ENCODE measurements around the gene UGT1A10. TPM values are rescaled to one million over a fixed set of nuclear protein-coding genes. Genes with fewer than 3 reads are reported as not detected.

Gene UGT1A10
- total RNA-seq, 4 donors from 2014 or later = 0.36 TPM; not detected in 3

DNA sequence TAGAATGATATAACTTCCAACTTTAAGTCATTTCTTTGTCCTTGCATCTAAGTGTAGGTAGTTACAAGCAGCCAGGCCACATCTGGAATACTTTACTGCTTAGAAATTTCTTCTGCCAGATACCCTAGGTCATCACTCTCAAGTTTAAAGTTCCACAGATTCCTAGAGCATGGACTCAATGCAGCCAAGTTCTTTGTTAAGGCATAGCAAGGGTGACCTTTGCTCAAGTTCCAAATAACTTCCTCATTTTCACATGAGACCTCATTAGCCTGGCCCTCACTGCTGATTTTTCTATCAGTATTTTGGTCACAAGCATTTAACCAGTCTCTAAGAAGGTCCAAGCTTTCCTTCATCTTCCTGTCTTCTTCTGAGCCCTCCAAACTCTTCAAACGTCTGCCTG is 27.7 kb downstream of the UGT1A10 start:
- no peak for DNase-seq (ENCODE audit: low spot score in 2 of 2)
- 47 to 60% methylated on average over 1 of the region's 1 CpG for WGBS, 2 donors
- intact Hi-C loops (cut with DNase I; ENCODE audit: low total_unique reads) = no loop called here
- H3K4me3 ChIP-seq (ENCODE audit: low read depth, poor library complexity, severe bottlenecking) = no peak overlapping the region
- TF ChIP-seq, protein P1, sequence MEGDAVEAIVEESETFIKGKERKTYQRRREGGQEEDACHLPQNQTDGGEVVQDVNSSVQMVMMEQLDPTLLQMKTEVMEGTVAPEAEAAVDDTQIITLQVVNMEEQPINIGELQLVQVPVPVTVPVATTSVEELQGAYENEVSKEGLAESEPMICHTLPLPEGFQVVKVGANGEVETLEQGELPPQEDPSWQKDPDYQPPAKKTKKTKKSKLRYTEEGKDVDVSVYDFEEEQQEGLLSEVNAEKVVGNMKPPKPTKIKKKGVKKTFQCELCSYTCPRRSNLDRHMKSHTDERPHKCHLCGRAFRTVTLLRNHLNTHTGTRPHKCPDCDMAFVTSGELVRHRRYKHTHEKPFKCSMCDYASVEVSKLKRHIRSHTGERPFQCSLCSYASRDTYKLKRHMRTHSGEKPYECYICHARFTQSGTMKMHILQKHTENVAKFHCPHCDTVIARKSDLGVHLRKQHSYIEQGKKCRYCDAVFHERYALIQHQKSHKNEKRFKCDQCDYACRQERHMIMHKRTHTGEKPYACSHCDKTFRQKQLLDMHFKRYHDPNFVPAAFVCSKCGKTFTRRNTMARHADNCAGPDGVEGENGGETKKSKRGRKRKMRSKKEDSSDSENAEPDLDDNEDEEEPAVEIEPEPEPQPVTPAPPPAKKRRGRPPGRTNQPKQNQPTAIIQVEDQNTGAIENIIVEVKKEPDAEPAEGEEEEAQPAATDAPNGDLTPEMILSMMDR (IDR thresholded peaks at IDR 0.05) = no peak
- no peak for TF ChIP-seq POLR2A (IDR thresholded peaks at IDR 0.05)

DNA sequence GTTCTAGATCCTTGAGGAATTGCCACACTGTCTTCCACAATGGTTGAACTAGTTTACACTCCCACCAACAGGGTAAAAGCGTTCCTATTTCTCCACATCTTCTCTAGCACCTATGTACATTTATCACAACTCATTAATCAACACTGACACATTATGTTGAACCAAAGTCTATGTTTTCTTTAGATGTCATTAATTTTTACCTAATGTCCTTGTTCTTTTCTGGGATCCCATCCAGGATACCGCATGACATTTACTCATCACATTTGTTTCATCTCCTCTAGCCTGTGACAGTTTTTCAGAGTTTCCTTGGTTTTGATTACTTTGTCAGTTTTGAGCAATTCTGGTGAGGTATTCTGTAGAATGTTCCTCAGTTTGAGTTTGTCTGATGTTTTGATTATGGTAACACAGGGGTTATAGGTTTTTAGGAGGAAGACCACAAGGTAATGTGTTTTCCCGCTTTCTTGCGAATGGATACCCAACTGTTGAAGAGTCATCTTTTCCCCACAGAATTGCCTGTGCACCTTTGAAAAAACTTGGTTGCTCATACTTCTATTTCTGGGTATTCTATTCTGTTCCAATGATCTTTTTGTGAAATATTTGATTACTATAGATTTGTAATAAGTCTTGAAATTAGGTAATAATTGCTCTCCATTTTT is 32.5 kb downstream of the UGT1A10 start:
- TF ChIP-seq POLR2A (IDR thresholded peaks at IDR 0.05) = no peak
- TF ChIP-seq, protein P1 (IDR thresholded peaks at IDR 0.05) = no peak
- intact Hi-C loops (cut with DNase I; ENCODE audit: low total_unique reads) = no loop called here
- DNase-seq (ENCODE audit: low spot score in 2 of 2) = no peak
- no peak overlapping the region for H3K4me3 ChIP-seq (ENCODE audit: low read depth, poor library complexity, severe bottlenecking)
- WGBS, 2 donors = 76 to 79% methylated on average over 4 of the region's 4 CpGs

DNA sequence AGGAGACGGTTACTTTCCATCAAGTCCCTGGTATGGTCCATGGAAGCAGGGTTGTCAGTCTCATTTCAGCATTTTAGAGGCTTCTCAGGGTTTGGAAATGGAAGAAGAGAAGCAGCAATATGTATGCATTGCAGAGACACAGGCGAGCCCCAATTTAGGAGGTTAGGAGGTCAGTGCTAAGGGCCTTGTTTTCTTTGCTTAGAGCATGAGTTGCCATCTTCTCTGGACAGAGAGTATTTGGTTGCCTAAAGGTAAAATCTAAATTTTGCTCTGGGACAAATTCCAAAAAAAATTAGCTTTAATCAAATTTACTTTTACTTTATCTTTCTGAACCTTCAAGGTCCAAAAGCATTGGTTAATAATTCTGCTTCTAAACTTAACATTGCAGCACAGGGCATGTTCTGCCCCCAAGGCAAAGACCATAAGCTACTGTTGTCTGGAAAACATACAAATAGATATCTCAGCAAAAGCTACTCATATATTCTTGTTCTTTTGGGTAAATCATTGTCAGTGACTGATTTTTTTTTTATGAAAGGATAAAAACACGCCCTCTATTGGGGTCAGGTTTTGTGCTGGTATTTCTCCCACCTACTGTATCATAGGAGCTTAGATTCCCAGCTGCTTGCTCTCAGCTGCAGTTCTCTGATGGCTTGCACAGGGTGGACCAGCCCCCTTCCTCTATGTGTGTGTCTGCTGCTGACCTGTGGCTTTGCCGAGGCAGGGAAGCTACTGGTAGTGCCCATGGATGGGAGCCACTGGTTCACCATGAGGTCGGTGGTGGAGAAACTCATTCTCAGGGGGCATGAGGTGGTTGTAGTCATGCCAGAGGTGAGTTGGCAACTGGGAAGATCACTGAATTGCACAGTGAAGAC is 35.3 kb downstream of the UGT1A10 start, which contains the start of gene UGT1A9:
TSS of gene UGT1A9 (plus strand) at position 609 of the 872 bp plus-strand sequence. CDS start at position 646, 37 bp downstream.
- intact Hi-C loops (cut with DNase I; ENCODE audit: low total_unique reads) = no loop called here
- DNase-seq (ENCODE audit: low spot score in 2 of 2) = no peak
- TF ChIP-seq, protein P1 (IDR thresholded peaks at IDR 0.05) = no peak
- no peak for TF ChIP-seq POLR2A (IDR thresholded peaks at IDR 0.05)
- no peak within 1 kb of the TSS for H3K4me3 ChIP-seq (ENCODE audit: low read depth, poor library complexity, severe bottlenecking)
- WGBS, 2 donors = 77 to 81% methylated on average over 5 of the region's 5 CpGs

DNA sequence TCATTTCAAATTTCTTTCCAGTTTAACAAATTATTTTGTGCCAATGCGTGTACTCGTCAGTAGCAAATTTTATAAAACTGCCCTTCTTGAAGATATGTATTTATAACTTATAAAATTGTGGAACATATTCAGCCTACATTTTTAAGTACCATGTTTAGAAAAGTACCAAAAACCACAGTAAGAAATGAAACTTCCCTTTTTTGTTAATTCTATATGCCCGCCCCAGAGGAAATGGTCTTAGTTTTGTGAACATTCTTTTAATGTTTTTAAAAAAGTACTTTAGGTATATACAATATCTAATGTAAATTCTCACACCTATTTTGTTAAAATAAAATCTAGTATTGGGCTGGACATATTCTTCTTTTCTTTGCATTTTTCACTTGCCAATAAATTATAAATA is 36.6 kb downstream of the UGT1A10 start:
- intact Hi-C loops (cut with DNase I; ENCODE audit: low total_unique reads) = no loop called here
- no peak overlapping the region for H3K4me3 ChIP-seq (ENCODE audit: low read depth, poor library complexity, severe bottlenecking)
- no peak for TF ChIP-seq POLR2A (IDR thresholded peaks at IDR 0.05)
- TF ChIP-seq, protein P1 (IDR thresholded peaks at IDR 0.05) = no peak
- no peak for DNase-seq (ENCODE audit: low spot score in 2 of 2)
- WGBS, 2 donors = 70 to 90% methylated on average over 3 of the region's 3 CpGs

DNA sequence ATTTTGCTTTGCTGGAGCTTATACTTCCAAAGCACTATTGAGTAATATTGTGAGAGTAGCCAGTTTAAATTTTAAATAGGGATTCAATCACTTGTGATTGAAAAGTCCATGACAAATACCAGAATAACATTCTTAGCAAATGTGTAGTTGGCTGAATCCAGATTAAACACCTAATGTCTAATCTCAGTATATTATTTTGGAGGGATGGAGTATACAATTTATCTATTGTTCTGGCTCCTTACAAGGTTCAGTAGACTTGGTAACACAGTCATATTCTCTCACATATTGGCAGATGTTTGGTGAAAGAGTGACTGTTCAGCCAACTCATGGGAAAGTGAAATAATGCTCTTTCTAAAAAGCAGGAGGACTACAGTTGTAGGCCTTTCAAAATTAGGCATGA is 37.6 kb downstream of the UGT1A10 start:
- TF ChIP-seq POLR2A (IDR thresholded peaks at IDR 0.05) = no peak
- TF ChIP-seq, protein P1 (IDR thresholded peaks at IDR 0.05) = no peak
- no peak overlapping the region for H3K4me3 ChIP-seq (ENCODE audit: low read depth, poor library complexity, severe bottlenecking)
- no peak for DNase-seq (ENCODE audit: low spot score in 2 of 2)
- intact Hi-C loops (cut with DNase I; ENCODE audit: low total_unique reads) = no loop called here
